CD4-positive, alpha-beta T cell treated with Interleukin-4 for 1 hour (primary cell): ENCODE data around the gene CDHR3.

Experiments
- DNase-seq, 2 donors: peaks; one replicate each; pipeline ENCODE4 v3.0.0-alpha.2; 2020 to 2022

CDHR3 gene

DNA sequence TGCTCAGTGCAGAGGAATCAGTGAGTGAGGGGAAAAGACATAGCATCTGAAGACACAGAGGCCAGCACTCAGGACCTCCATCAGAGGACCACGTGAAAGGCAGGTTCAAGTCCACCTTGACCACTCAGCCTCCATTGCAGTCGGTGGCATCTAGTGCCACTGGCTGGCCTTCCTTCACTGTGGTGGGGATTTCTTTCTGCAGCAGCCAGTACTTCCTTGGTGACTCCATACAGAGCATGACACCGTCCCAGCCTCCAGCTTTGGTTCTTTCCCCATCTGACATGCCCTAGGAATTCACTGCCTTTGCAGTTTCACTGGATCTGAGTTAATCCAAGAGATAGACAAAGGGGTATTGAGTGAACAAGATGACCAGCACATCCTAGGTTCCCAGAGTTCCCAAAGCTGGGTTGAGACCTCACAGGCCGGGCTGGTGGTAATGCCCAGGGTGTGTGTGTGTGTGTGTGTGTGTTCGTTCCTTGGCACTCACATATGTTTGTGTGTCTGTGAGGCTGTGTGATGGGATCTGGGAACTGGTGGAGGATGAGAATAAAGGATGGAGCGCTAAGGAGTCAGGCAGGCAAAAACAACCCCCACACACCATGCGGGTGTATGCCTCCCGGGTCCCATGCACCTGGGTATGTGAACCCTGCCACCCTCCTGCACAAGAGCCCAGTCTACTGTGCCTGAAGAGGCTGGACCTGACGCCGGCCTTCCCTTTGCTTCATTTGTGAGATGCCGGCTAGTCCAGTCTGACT is 91.3 kb downstream of the CDHR3 start:
- DNase-seq, result no peak

DNA sequence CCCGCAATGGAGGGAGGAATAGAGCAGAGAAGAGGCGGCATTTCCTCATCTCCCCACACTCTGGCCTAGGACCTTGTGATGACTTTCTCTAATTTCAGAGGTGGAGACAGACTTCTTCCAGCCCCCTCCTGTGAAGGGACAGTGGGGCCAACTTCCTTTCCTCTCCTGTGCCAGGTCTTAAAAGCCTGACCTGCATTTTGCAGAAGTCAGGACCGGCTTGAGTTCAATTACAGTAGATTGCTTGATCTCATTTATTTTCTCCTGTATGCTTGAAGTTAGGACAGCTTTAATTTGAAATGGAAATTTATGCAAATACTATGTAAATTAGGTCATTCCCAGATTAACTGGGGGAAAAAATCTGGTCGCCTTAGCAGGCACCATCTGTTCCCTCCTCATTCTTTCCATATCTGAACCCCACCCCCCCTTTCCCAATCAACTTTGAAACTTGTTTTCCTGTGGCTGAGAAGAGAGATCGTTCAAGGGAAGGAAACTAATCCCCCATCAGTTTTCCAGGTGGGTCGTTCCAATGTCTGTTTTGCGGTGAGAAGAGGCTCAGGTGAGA is 92.0 kb downstream of the CDHR3 start:
- no peak for DNase-seq

GRCh38 chr7:106056513-106057203 is 93.6 kb downstream of the CDHR3 start:
- DNase-seq, result peak; percentile 75 to 76

DNA sequence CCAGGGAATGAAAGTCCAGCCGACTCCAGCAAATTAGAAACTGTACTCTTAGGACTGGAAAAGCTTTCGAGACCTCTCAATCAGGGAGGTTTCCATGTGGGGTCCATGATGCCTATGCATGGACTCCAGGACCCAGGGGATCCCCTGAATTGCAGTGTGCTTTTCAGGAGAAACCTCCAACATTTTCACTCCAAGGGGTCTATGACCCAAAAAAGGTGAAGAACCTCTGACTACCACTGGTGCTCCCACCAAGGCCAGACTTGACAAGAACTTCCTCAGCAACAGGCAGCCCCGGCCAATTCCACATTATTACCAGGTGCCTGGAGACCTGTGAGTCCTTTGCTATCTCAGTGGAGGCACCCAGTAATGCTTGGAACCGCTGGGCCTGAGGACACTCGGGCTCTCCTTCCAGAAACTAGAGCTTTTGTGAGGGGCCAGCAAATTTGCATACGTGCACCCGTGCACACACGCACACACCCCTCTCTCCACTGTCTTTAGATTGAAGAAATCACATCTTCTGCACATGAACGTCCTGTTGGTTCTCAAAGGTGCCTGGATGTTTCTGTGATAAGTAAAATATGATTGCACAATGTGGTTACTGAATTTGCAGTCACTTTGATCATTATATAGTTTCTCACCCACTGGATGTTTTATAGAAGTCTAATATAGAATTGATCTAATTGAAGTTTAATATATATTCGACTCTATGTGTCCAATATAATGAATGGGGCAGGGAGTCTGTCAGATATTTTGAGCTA is 94.3 kb downstream of the CDHR3 start:
- DNase-seq, result no peak

DNA sequence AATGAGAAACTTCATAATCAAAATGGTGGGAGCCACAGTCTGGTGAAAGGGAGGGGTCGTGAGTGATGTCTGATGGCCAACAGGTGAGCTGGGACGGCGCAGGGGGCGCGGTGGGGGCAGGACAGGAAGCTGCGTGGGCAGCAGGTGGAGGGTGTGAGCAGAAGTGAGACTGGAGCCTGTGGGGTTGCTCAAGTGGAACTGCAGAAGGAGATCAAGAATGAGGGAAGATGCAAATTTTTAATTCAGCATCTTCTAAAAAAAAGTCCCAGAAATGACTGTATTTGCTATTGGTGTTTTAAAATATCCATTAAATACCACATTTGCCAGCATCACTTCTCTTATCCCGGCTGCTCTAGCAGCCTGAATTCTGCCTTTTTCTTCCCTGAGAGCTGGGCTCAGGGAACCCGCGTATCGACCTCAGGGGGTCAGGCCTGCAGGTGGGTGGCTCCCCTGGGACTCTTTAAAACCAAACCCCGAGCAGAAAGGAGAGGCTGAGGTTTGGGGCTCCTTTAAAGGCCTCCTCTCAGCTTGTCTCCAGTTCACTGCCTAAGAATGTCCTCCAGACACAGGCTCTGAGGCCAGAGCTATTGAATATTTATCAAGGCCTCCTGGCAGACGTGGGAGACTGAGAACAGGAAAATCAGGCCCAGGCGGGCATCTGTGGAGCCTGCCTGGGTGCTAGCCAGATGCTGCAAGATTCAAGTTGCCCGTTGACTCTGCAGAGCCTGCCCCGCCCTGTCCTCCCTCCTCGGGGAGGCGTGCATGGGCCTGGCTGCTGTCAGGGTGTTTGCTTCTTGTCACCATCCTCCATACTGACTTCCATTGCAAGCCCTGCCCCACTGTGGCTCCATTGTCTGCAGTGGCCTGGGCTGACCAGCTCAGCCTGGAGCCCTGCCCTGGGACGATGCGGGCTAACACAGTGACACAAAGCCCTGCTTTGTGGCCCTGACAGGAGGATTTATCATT is 95.2 kb downstream of the CDHR3 start:
- DNase-seq, result peak; percentile 13 to 84

- no peak for DNase-seq
Measured at GRCh38 chr7:106058928-106059324, 95.9 kb downstream of the CDHR3 start.

DNA sequence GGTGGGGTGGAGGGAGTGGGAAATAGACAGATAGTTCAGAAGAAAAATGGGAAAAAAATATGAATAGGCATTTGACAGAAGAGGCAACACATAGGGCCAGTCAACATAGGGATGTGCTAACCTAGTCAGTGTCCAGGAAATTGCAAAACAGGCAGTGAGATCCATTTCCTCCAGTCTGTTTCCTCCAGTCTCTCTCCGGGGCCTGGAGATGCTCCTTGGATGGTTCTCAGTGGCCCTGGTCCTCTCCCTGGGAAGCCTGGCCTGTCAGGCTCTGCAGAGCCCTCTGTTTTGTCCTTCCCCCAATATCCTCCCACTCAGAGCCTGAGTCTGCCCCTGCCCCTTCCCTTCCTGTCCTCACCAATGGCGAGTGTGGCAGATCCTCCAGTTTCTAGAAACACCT is 96.5 kb downstream of the CDHR3 start:
- no peak for DNase-seq

DNA sequence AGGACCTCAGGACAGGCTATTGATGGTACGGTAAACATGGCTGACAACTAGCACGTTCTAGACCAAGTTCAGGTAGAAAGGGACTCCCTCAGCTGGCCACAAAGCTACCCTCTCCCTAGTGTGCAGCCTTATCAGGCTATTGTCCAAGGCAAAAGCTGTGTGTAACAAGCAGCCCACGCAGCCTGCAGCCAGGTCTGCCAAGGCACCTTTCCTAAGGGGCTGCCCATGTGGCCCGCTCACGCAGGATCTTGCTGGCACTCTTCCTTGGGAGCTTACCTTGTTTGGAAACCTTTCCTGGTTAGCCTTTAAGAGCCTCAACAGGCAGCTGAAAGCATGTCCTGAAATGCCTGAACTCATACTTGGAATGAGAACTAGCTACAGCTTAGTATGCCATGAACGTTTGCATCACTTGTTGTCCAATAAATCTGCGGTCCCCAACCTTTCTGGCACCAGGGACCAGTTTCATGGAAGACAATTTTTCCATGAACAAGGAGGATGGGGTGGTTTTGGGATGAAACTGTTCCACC is 97.4 kb downstream of the CDHR3 start:
- no peak for DNase-seq

GRCh38 chr7:106061301-106061979 is 98.4 kb downstream of the CDHR3 start:
- no peak for DNase-seq

GRCh38 chr7:106062006-106062405 is 98.9 kb downstream of the CDHR3 start:
- DNase-seq, result no peak

GRCh38 chr7:106062521-106062931 is 99.5 kb downstream of the CDHR3 start:
- no peak for DNase-seq

- no peak for DNase-seq
Measured at GRCh38 chr7:106063024-106063423, 100.0 kb downstream of the CDHR3 start.

DNA sequence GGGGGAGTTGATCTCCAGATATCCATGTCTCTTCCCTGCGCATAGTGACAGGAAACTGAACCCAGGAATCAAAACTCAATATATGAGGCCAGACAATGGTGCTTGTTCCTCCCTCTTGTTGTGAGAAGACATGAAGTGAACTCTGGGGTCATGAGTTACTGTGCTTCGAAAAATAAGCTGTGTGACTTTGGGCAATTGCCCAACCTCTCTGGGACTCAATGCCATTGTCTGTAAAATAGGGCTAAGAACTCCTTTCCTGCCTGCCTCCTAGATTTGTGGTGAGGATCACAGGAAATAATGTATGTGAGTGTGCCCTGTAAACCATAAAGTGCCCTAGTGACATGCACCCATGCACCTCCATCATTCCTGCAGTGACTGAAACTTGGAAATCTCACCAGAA is 100.6 kb downstream of the CDHR3 start:
- DNase-seq, result no peak

DNA sequence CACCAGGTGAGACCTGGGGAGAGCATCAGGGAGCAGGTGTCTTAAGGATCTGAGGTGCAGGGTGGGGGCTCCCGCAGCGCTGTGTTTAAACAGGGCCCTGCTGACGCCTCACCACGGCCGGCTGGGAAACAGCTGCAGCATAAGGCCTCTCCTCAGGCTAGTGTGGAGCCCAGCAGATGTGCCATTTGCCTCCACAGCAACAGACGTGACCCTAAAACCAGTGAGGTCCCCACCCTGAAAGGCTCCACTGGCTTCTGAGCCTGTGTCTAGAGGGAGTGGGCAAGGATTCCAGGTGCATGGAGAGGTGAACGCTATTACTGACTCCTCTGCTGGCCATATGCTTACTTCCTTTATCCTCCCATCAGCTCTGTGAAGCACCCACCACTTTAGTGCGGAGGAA is 101.3 kb downstream of the CDHR3 start:
- no peak for DNase-seq

- no peak for DNase-seq
Measured at GRCh38 chr7:106064771-106065574, 101.9 kb downstream of the CDHR3 start.

GRCh38 chr7:106065575-106066500 is 102.8 kb downstream of the CDHR3 start:
- DNase-seq, result no peak

DNA sequence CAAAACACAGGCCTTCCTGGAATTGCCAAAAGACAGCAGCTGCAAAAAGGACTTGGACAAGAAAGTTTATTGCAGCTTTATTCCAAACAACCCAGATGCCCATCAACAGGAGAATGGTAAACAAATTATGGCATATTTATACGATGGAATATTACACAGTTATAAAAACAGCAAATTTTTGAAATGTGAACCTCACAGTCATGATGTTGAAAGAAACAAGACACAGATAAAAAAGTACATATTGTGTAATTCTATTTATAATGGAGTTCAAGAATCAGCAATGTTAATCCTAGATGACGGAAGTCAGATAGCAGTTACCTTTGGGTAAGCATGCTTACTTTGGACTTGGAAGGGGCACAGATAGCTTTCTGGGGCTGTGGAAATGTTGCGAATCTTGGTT is 104.6 kb downstream of the CDHR3 start:
- DNase-seq, result no peak

DNA sequence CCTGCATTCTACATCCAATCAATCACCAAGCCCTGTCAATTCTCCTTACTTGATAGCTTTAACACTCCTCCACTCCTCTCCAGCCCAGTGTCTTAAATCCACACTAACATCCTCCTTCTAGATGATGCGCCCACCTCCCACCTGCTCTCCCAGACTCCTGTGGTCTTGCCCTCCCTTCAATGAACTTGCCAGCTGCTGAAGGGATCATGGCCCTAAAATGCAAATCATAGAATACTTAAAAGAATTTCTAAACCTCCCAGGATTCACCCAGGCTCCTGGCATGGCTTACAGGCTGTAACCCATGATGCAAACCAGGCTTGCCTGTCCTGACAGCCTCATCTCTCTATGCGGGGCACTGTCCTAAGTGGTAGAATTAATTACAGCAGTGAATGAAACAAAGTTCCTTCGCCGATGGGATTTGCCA is 105.5 kb downstream of the CDHR3 start:
- no peak for DNase-seq

DNA sequence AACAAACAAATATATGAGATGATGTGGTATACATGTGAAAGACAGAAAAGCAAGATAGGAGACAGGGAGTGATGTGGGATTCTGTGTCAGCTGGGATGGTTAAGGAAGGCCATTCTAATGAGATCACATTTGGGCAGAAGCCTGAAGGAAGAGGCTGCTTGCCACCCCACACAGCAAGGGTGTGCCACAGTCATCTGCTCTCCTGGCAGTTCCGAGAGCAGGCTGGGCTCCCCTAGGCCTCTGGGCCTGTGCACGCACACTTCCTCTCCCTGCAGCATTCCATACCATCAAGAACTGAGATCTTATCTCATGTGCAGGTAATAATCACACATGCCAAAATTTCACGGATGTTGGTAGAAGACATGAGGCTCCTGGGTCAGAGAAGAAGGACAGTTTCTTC is 105.9 kb downstream of the CDHR3 start:
- no peak for DNase-seq
